ENCODE results near the gene AKR1B1. TPM values are rescaled to one million over a fixed set of nuclear protein-coding genes. Genes with fewer than 3 reads are reported as not detected.

The AKR1B1 gene
- total RNA-seq, 1 experiment from 2014 or later, result 166 TPM

DNA sequence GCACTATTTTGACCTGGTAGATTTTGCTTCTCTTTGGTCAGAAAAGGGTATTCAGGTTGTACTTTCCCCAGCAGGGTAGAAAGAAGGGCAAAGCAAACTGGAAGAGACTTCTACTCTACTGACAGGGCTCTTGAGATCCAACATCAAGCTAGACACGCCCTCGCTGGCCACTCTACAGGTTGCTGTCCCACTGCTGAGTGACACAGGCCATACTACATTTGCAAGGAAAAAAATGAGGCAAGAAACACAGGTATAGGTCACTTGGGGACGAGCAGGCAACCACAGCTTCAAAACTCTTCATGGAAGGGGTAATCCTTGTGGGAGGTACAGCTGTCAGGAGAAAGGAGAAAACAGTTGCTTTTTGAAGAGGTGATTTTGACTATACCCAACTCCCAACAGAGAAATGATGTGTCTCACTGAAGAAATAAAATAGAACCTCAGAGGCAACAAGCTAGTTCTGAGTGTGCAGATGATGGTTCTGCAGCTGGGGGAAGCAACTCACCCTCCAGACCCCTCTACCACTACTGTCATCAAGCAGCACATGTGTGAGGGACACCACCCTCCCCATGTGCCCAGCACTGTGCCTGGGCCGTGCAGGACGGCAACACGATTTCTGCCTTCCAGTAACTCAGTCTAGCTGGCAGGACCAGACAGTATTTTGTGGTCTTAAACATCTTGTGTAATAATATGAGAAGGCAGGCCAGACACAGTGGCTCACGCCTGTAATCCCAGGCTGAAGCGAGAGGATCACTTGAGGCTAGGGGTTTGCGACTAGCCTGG, 16.3 kb downstream of the AKR1B1 start:
- H3K27ac Mint-ChIP-seq, result no peak overlapping the region

More for the DNA sequence above, 16.3 kb downstream of the AKR1B1 start:
- Histone ChIP-seq H3K23ac (ENCODE audit: insufficient read length, low read depth, low read length) (no peak overlapping the region), H3K4ac (ENCODE audit: low read depth, low read length) (no peak overlapping the region), H2BK5ac (ENCODE audit: insufficient read length, low read length) (no peak overlapping the region), H2BK12ac (ENCODE audit: insufficient read length, low read depth, low read length) (no peak overlapping the region), H2BK15ac (ENCODE audit: low read depth, low read length) (no peak overlapping the region), H3K9ac (ENCODE audit: extremely low read depth, insufficient read length, low read length) (no peak overlapping the region), H2BK20ac (ENCODE audit: low read depth, low read length, poor library complexity, severe bottlenecking) (no peak overlapping the region), H3K4me1 (ENCODE audit: insufficient read depth, low read length) (no peaks in the 10 kb centered on the region), H2BK120ac (ENCODE audit: low read depth, low read length, poor library complexity, severe bottlenecking) (no peak overlapping the region), H2AK5ac (ENCODE audit: insufficient read length, low read length) (no peak overlapping the region), H3K4me2 (ENCODE audit: insufficient read depth, insufficient read length, low read length) (no peak overlapping the region), H2AFZ (ENCODE audit: low read length) (no peak overlapping the region), H4K8ac (replicated peaks; ENCODE audit: insufficient read length, low read depth, low read length) (no peak overlapping the region), H3K79me1 (ENCODE audit: insufficient read depth, low read depth, low read length, poor library complexity, severe bottlenecking) (no peaks in the 10 kb centered on the region), H3K9me3 (ENCODE audit: control insufficient read depth, low read depth, low read length) (no peaks in the 10 kb centered on the region), H3K27ac (ENCODE audit: insufficient read length, low read depth, low read length) (no peak overlapping the region), H3K56ac (ENCODE audit: insufficient read length, low read depth, low read length) (no peak overlapping the region), H3T11ph (ENCODE audit: low read length) (no peak overlapping the region), H3K14ac (ENCODE audit: insufficient read depth, low read length) (no peak overlapping the region), H4K91ac (ENCODE audit: insufficient read length, low read depth, low read length) (no peak overlapping the region), H4K20me1 (ENCODE audit: control insufficient read depth, insufficient read depth, insufficient read length) (no peaks in the 10 kb centered on the region), H3K27me3 (ENCODE audit: insufficient read depth, low read length) (no peaks in the 10 kb centered on the region), H4K5ac (ENCODE audit: insufficient read length, low read depth, low read length) (no peak overlapping the region), H3K79me2 (ENCODE audit: insufficient read depth, low read length) (no peaks in the 10 kb centered on the region), H3K18ac (ENCODE audit: insufficient read length, low read depth, low read length) (no peak overlapping the region), H3K23me2 (ENCODE audit: insufficient read length, low read depth, low read length, poor library complexity, severe bottlenecking) (no peaks in the 10 kb centered on the region)
- H3K36me3 Mint-ChIP-seq (ENCODE audit: insufficient read depth in 1 of 3, low read depth in 3 of 3), result peaks cover 63 to 88% (median 85%) of the 10 kb centered on the region in 3 experiments
- no peaks in the 10 kb centered on the region for H3K4me1 Mint-ChIP-seq
- no peak for DNase-seq
- TF ChIP-seq, protein P1, sequence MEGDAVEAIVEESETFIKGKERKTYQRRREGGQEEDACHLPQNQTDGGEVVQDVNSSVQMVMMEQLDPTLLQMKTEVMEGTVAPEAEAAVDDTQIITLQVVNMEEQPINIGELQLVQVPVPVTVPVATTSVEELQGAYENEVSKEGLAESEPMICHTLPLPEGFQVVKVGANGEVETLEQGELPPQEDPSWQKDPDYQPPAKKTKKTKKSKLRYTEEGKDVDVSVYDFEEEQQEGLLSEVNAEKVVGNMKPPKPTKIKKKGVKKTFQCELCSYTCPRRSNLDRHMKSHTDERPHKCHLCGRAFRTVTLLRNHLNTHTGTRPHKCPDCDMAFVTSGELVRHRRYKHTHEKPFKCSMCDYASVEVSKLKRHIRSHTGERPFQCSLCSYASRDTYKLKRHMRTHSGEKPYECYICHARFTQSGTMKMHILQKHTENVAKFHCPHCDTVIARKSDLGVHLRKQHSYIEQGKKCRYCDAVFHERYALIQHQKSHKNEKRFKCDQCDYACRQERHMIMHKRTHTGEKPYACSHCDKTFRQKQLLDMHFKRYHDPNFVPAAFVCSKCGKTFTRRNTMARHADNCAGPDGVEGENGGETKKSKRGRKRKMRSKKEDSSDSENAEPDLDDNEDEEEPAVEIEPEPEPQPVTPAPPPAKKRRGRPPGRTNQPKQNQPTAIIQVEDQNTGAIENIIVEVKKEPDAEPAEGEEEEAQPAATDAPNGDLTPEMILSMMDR (conservative IDR thresholded peaks at IDR 0.05), result no peak
- peaks cover 4 to 7% of the 10 kb centered on the region in 2 experiments; a peak in 3 of 5 replicates for H3K9me3 Mint-ChIP-seq
- H3K27me3 Mint-ChIP-seq (ENCODE audit: low read depth), result no peaks in the 10 kb centered on the region; the same call in 1 of the 2 replicates
- no peak overlapping the region for H3K4me3 Mint-ChIP-seq
- no CpG with 5 or more reads among the region's 9 CpGs for WGBS (ENCODE audit: extremely low coverage, insufficient read length, low lambda C conversion rate)

Data from H9 (cell line).